Body of pancreas (tissue), 4 donors: ENCODE results near the gene KIFAP3.

ENCODE experiments used
- POLR2A ChIP-seq, 3 donors: fragments of 450-650 bp; IDR thresholded peaks; one replicate each; pipeline ENCODE4 v1.6.1; 2016; ENCODE audit warnings: antibody characterized with exemption in 3 of 3, mild to moderate bottlenecking in 2 of 3
- TF ChIP-seq, protein P1 (sequence below), 7 experiments: fragments of 450-650 bp in 4 of 7; fragments of 200-600 bp in 3 of 7; sonication (generic) in 3 of 7; IDR thresholded peaks; one replicate each; pipeline ENCODE4 v1.5.1; 2016 to 2019; ENCODE audit warnings: antibody characterized with exemption in 7 of 7

DNA sequence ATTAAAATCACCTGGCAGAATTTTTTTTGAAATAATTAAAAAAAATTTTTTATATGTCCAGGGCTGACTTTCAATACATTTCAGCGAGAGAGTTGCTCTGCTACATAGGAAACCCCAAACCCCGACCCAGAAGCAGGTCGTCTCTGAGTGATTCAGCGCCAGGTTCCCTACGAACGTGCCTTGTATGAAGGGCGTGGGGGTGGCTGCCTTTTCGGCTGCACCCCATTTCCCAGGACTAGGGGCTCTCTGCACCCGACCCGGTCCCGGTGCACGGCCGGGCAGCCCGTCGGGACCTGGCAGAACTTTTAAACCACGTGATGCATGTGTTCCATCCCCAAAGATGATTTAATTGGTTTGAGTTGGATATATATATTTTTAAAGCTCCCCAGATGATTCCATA lies 165.0 kb downstream of the KIFAP3 start:
- no peak for TF ChIP-seq POLR2A (IDR thresholded peaks at IDR 0.05)
- TF ChIP-seq, protein P1, sequence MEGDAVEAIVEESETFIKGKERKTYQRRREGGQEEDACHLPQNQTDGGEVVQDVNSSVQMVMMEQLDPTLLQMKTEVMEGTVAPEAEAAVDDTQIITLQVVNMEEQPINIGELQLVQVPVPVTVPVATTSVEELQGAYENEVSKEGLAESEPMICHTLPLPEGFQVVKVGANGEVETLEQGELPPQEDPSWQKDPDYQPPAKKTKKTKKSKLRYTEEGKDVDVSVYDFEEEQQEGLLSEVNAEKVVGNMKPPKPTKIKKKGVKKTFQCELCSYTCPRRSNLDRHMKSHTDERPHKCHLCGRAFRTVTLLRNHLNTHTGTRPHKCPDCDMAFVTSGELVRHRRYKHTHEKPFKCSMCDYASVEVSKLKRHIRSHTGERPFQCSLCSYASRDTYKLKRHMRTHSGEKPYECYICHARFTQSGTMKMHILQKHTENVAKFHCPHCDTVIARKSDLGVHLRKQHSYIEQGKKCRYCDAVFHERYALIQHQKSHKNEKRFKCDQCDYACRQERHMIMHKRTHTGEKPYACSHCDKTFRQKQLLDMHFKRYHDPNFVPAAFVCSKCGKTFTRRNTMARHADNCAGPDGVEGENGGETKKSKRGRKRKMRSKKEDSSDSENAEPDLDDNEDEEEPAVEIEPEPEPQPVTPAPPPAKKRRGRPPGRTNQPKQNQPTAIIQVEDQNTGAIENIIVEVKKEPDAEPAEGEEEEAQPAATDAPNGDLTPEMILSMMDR (IDR thresholded peaks at IDR 0.05), result no peak
